Ectodermal cell (in vitro differentiated cells): Measurements from ENCODE around the gene RAD54L. TPM values are rescaled to one million over a fixed set of nuclear protein-coding genes. Genes with fewer than 3 reads are reported as not detected.

Experiments used
- H3K27ac ChIP-seq: 2 replicates; pipeline ENCODE4 v1.7.0; 2013; ENCODE audit warnings: mild to moderate bottlenecking, low read depth, low read length; ENCODE audit not compliant: insufficient read depth, poor library complexity, severe bottlenecking
- H3K27me3 ChIP-seq: 2 replicates; pipeline ENCODE4 v1.7.0; 2013; ENCODE audit warnings: mild to moderate bottlenecking, low read length; ENCODE audit not compliant: insufficient read depth, control insufficient read depth, poor library complexity, severe bottlenecking
- H3K36me3 ChIP-seq: one replicate; pipeline ENCODE4 v1.7.0; 2013; ENCODE audit warnings: low read length; ENCODE audit not compliant: control insufficient read depth, insufficient read depth
- H3K4me1 ChIP-seq: one replicate; pipeline ENCODE4 v1.7.0; 2013; ENCODE audit warnings: low read length; ENCODE audit not compliant: control insufficient read depth, insufficient read depth
- H3K4me3 ChIP-seq: 2 replicates; pipeline ENCODE4 v1.7.0; 2013; ENCODE audit warnings: low read depth, low read length, control low read depth; ENCODE audit not compliant: insufficient read depth
- H3K9me3 ChIP-seq: 2 replicates; pipeline ENCODE4 v1.7.0; 2013; ENCODE audit warnings: mild to moderate bottlenecking, low read length, moderate library complexity; ENCODE audit not compliant: control insufficient read depth
- WGBS, 2 experiments: methylation state at CpG; one replicate each; pipeline ENCODE4 v1.1.7; 2013; ENCODE audit warnings: missing lambda C conversion rate in 2 of 2; 5-methylcytosine and 5-hydroxymethylcytosine counted together
- polyA plus RNA-seq, 4 experiments: library from polyadenylated mRNA; stranded (reverse); fragments of 50-300 nt; gene quantifications; one replicate each; pipeline ENCODE4 v1.2.3, GENCODE V29; 2013

RAD54L gene
- polyA plus RNA-seq (2013, experiment 1 of 4), result 51.8 TPM
- 44.5 TPM for polyA plus RNA-seq (2013, experiment 2 of 4)
- polyA plus RNA-seq (2013, experiment 3 of 4), result 30.7 TPM
- polyA plus RNA-seq (2013, experiment 4 of 4), result 33.2 TPM

DNA sequence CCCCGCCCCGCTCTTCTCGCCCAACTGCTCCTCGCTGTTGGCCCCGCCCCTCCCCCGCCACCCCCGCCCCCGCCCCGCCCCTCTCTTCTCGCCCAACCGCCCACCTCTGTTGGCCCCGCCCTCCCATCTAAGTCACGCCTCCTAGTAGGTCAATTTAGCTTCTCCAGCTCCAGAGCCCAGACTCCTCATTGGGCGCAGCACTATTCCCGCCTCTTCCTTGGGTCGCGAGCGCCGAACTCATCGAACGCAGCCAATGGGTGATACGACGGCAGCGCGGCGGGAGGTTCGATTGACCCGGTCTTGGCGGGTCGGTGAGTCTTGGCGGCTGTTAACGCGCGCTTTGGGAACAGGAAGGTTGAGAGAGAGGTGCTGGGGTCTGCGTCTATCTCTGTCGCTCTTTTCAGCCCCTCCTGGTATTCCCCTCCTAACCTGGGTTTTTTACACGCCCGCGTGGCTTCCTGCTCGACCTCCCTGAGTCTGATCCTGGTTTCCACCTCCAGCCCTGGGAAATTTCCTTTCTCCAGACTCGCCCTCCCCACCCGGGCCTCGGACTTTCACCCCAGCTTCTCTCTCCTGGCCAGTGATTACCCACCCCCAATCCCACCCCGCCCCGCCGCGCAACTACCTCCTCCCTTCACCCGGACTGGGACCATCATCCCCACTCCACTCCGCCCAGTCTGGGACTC lies at the start of gene RAD54L:
Gene RAD54L (plus strand): TSS at position 328 of the 686 bp plus-strand sequence. CDS start 643 bp downstream, outside the sequence.
- H3K4me1 ChIP-seq, result peaks cover 13% of the 10 kb centered on the region
- peak within 1 kb of the TSS; percentile 74 for H3K27ac ChIP-seq
- peak within 1 kb of the TSS; percentile 70 for H3K4me3 ChIP-seq
- H3K36me3 ChIP-seq, result peaks cover 11% of the 10 kb centered on the region
- peaks cover 6% of the 10 kb centered on the region for H3K27me3 ChIP-seq
- WGBS, 2 experiments, result 0% methylated on average over 41 to 45 of the region's 49 CpGs
- no peaks in the 10 kb centered on the region for H3K9me3 ChIP-seq

DNA sequence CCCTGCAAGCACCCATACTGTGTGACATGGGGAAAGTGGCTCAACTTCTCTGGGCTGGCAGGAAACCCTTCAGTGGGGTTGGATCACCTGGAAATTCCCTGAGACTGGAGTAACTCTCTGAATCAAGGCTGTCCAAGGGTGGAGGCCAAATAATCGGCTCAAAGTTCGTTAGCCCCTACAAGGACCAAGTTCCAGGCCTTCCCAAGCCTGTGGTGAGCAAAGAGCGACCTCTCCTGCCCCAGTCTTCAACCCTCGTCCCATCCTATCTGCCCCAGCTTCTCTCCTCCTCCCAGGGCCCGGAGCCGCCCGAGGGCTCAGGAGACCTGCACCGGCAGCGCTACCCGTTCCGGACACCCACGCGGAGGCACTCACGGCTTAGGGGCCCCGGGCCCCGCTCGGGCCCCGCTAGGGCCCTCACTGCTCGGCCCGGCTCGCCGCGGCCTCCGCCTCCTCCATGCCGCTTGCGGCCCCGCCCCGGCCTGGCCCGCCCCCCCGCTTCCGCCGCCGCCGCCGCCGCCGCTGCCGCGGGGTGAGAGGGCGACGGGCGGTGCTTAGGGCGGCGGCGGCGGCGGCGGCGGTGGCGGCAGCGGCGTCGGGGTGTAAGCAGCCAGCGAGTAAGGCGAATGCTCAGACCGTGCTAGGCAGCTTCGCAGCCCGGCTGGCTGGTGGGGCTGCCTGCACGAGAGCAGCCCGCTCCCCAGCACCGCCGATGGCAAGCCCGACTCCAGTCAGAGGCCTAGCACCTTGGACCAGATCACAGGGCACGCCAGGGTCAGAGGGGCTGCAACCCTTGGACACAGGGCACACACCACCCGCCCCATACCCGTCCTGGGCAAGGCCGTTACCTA lies 49.4 kb upstream of the RAD54L start, which contains the start of gene POMGNT1:
Gene POMGNT1 (minus strand): TSS at position 471 of the 848 bp plus-strand sequence. CDS start 613 bp downstream, outside the sequence.
- Histone ChIP-seq H3K4me3 (peak within 1 kb of the TSS; percentile 82), H3K4me1 (peaks cover 6% of the 10 kb centered on the region), H3K36me3 (peaks cover 7% of the 10 kb centered on the region), H3K9me3 (no peaks in the 10 kb centered on the region), H3K27me3 (no peaks in the 10 kb centered on the region), H3K27ac (peak within 1 kb of the TSS; percentile 47)
- WGBS, 2 experiments, result 1 to 2% methylated on average over 67 of the region's 67 CpGs

GRCh38 chr1:46199233-46199749 lies 48.3 kb upstream of the RAD54L start:
- Histone ChIP-seq H3K4me3 (no peak overlapping the region), H3K27ac (no peak overlapping the region), H3K27me3 (no peaks in the 10 kb centered on the region), H3K9me3 (no peaks in the 10 kb centered on the region), H3K36me3 (peaks cover 3% of the 10 kb centered on the region), H3K4me1 (peaks cover 6% of the 10 kb centered on the region)
- 92 to 93% methylated on average over 3 of the region's 3 CpGs for WGBS, 2 experiments

DNA sequence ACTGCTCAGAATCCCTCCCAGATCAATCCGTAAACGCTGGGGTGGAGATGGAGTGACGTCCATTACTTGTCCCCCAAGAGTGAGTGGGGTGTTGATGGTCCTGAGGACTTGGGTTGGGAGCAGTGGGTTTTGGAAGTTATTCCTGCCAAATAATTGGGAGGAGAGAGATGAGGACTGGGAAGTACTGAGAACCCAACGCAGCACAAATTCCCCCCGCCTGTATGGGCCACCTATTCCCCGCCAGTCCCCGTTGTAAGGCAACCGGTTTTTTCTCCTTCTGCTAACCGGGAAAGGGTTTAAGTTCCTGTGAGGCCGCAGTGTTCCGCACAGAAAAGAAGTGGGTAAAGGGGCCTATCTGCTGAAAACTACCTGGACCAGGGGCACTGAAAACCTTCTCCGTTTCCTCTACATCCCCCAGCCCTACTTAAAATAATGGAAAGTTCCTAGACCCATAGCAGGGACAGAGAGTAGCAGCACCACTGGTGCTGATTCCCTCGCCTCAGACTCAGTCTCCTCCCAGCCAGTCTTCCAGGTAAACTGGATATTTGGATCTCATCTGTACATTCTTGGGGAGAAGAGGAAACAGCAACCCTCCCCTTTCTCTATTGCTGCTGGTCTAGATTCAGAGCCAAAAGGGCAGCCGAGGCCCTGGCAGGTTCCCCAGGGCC lies 43.7 kb upstream of the RAD54L start:
- no peaks in the 10 kb centered on the region for H3K27me3 ChIP-seq

GRCh38 chr1:46204406-46204742 lies 43.2 kb upstream of the RAD54L start:
- peak overlapping the region; percentile 94 for H3K4me3 ChIP-seq
- WGBS, 2 experiments, result 76 to 78% methylated on average over 5 of the region's 5 CpGs

More for the DNA sequence above, 43.7 kb upstream of the RAD54L start:
- 12 to 14% methylated on average over 14 of the region's 14 CpGs for WGBS, 2 experiments
- no peaks in the 10 kb centered on the region for H3K4me1 ChIP-seq
- H3K4me3 ChIP-seq, result peak overlapping the region; percentile 94
- no peaks in the 10 kb centered on the region for H3K9me3 ChIP-seq
- no peaks in the 10 kb centered on the region for H3K36me3 ChIP-seq
- no peak overlapping the region for H3K27ac ChIP-seq

DNA sequence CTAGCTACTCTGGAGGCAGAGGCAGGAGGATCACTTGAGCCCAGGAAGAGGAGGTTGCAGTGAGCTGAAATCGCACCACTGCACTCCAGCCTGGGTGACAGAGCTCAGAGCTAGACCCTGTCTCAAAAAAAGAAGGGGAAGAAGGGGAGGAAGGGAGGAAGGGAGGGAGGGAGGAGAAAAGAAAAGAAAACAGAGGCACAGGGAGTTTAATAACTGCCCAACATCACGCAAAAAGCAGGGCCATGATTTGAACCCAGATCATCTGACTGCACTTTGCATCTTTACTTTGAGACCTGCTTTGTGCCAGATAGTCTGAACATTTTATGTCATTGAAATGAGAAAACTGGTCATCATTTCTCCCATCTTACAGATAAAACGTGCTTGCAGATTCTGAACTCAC lies 42.4 kb upstream of the RAD54L start:
- WGBS, 2 experiments, result 91 to 94% methylated on average over 3 of the region's 3 CpGs
- no peak overlapping the region for H3K4me3 ChIP-seq

More at GRCh38 chr1:46204406-46204742, 43.2 kb upstream of the RAD54L start:
- Histone ChIP-seq H3K9me3 (no peaks in the 10 kb centered on the region), H3K27me3 (no peaks in the 10 kb centered on the region), H3K4me1 (no peaks in the 10 kb centered on the region), H3K27ac (no peak overlapping the region), H3K36me3 (no peaks in the 10 kb centered on the region)

GRCh38 chr1:46205791-46206190 lies 41.8 kb upstream of the RAD54L start:
- Histone ChIP-seq H3K27ac (no peak overlapping the region), H3K9me3 (no peaks in the 10 kb centered on the region), H3K36me3 (no peaks in the 10 kb centered on the region), H3K4me1 (no peaks in the 10 kb centered on the region), H3K27me3 (no peaks in the 10 kb centered on the region), H3K4me3 (no peak overlapping the region)
- WGBS, 2 experiments, result 67 to 70% methylated on average over 3 of the region's 3 CpGs

More for the DNA sequence above, 42.4 kb upstream of the RAD54L start:
- Histone ChIP-seq H3K27me3 (no peaks in the 10 kb centered on the region), H3K9me3 (no peaks in the 10 kb centered on the region), H3K27ac (no peak overlapping the region), H3K36me3 (no peaks in the 10 kb centered on the region), H3K4me1 (no peaks in the 10 kb centered on the region)

DNA sequence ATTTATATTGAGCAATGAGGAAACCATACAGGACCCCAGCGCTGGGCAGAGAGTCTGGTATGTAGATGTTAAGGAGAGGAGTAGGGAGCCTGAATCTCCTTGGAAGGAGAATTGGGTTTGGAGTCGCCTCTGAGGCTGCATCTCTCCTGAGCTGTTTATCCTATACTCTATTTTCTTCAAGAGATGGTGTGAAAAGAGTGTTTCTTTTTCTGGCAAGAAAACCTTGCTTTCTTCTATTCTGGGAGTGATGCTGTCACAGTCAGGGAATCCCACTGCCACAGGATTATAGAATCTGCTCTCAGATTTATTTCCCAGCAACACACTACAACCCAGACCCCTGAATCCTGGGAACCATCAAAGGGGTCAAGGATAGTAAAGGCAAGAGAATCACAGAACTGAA lies 41.2 kb upstream of the RAD54L start:
- Histone ChIP-seq H3K27me3 (no peaks in the 10 kb centered on the region), H3K27ac (no peak overlapping the region), H3K9me3 (no peaks in the 10 kb centered on the region), H3K4me1 (no peaks in the 10 kb centered on the region), H3K36me3 (no peaks in the 10 kb centered on the region), H3K4me3 (no peak overlapping the region)
- 88 to 99% methylated on average over 2 of the region's 2 CpGs for WGBS, 2 experiments

- Histone ChIP-seq H3K9me3 (no peaks in the 10 kb centered on the region), H3K27ac (no peak overlapping the region), H3K27me3 (no peaks in the 10 kb centered on the region), H3K36me3 (no peaks in the 10 kb centered on the region), H3K4me1 (no peaks in the 10 kb centered on the region), H3K4me3 (no peak overlapping the region)
- WGBS, 2 experiments, result 89 to 93% methylated on average over 3 of the region's 3 CpGs
Observed at GRCh38 chr1:46210561-46210960, 37.0 kb upstream of the RAD54L start.
